Neural progenitor cell (in vitro differentiated cells): Measurements from ENCODE around the gene LYRM4. TPM values are rescaled to one million over a fixed set of nuclear protein-coding genes. Genes with fewer than 3 reads are reported as not detected.

Source experiments
- DNase-seq: peaks from one replicate; pipeline ENCODE4 v3.0.0-alpha.2; 2016; ENCODE audit warnings: low spot score
- H2AFZ ChIP-seq: fragments of 200-600 bp; sonication (generic); replicated peaks from 2 replicates; pipeline ENCODE4 v1.6.1; 2016; ENCODE audit warnings: antibody characterized with exemption
- H3F3A ChIP-seq: fragments of 200-600 bp; sonication (generic); 2 replicates; pipeline ENCODE4 v1.6.1; 2016; ENCODE audit warnings: antibody characterized with exemption, low read depth
- H3K27ac ChIP-seq: fragments of 200-600 bp; sonication (generic); 2 replicates; pipeline ENCODE4 v1.5.1; 2016; ENCODE audit warnings: mild to moderate bottlenecking
- H3K27me3 ChIP-seq: fragments of 200-600 bp; sonication (generic); 2 replicates; pipeline ENCODE4 v1.6.1; 2016; ENCODE audit warnings: mild to moderate bottlenecking, moderate library complexity
- H3K36me3 ChIP-seq: fragments of 200-600 bp; sonication (generic); 2 replicates; pipeline ENCODE4 v1.5.1; 2016
- H3K4me1 ChIP-seq: fragments of 200-600 bp; sonication (generic); 2 replicates; pipeline ENCODE4 v1.6.1; 2016; ENCODE audit warnings: mixed run types
- H3K4me2 ChIP-seq: fragments of 200-600 bp; sonication (generic); 2 replicates; pipeline ENCODE4 v1.6.1; 2016
- H3K4me3 ChIP-seq: fragments of 200-600 bp; sonication (generic); 2 replicates; pipeline ENCODE4 v1.5.1; 2016
- H3K79me2 ChIP-seq: fragments of 200-600 bp; sonication (generic); 2 replicates; pipeline ENCODE4 v1.6.1; 2016; ENCODE audit warnings: low read depth
- H3K9ac ChIP-seq: fragments of 200-600 bp; sonication (generic); 2 replicates; pipeline ENCODE4 v1.6.1; 2016
- H3K9me3 ChIP-seq: fragments of 200-600 bp; sonication (generic); 2 replicates; pipeline ENCODE4 v1.5.1; 2016; ENCODE audit warnings: low read depth
- H4K20me1 ChIP-seq: fragments of 200-600 bp; sonication (generic); 2 replicates; pipeline ENCODE4 v1.6.1; 2016; ENCODE audit warnings: low read depth
- H3K27ac Mint-ChIP-seq: 3 replicates; pipeline ENCODE4 v1.8.0; 2021; ENCODE audit warnings: mixed read lengths
- H3K27me3 Mint-ChIP-seq: 2 replicates; pipeline ENCODE4 v1.8.0; 2022; ENCODE audit warnings: low read depth, mild to moderate bottlenecking, inconsistent platforms, moderate library complexity, mixed read lengths; ENCODE audit not compliant: insufficient read depth
- H3K36me3 Mint-ChIP-seq: 3 replicates; pipeline ENCODE4 v1.8.0; 2021; ENCODE audit warnings: mixed read lengths
- H3K4me1 Mint-ChIP-seq: 3 replicates; pipeline ENCODE4 v1.8.0; 2021; ENCODE audit warnings: mixed read lengths
- H3K4me3 Mint-ChIP-seq: 3 replicates; pipeline ENCODE4 v1.8.0; 2021; ENCODE audit warnings: mild to moderate bottlenecking, moderate library complexity, mixed read lengths
- H3K9me3 Mint-ChIP-seq: 3 replicates; pipeline ENCODE4 v1.8.0; 2020; ENCODE audit warnings: mixed read lengths
- EZH2 ChIP-seq: fragments of 200-600 bp; sonication (generic); IDR thresholded peaks from 2 replicates; pipeline ENCODE4 v1.6.1; 2017; ENCODE audit warnings: antibody characterized with exemption, mild to moderate bottlenecking, moderate library complexity
- EZH2phosphoT487 ChIP-seq: fragments of 200-600 bp; sonication (generic); IDR thresholded peaks from 2 replicates; pipeline ENCODE4 v1.6.1; 2017; ENCODE audit warnings: antibody characterized with exemption
- total RNA-seq: library from RNA; depleted of rRNA; stranded (reverse); fragments of >200 nt; gene quantifications from 2 replicates; pipeline ENCODE4 v1.2.3, GENCODE V29; 2015; ENCODE audit warnings: low replicate concordance
- TF ChIP-seq, protein P1 (sequence below): fragments of 200-600 bp; sonication (generic); IDR thresholded peaks from 2 replicates; pipeline ENCODE4 v1.5.1; 2017; ENCODE audit warnings: antibody characterized with exemption, mild to moderate bottlenecking

LYRM4 gene
- total RNA-seq, 1 donor from 2014 or later = 23.9 TPM

DNA sequence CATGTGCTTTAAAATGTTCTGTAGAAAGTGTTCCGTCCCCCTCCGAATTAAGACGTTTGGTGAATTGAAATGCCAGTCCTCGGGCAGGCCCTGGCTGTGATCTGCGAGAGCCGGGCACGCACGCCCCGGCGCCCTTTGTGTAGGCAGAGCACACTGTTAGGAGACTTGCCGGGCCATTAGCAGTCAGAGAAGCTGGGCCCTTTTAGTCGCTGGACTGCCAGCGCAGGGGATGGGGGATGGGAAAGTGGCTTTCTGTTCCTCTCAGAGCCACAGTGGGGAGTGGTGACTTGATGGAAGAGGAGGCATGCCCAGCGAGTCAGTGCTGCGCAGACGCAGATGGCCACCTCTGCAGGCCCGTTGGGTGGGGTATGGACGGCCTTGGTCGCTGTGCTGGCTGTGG, 173.4 kb downstream of the LYRM4 start:
- Mint-ChIP-seq H3K36me3 (no peaks in the 10 kb centered on the region), H3K9me3 (peaks cover 1% of the 10 kb centered on the region), H3K4me1 (peaks cover 16% of the 10 kb centered on the region), H3K27me3 (peaks cover 17% of the 10 kb centered on the region), H3K27ac (no peak overlapping the region), H3K4me3 (peak overlapping the region; percentile 27)
- no peak overlapping the region for H3K27ac ChIP-seq
- H3K4me1 ChIP-seq = peaks cover 20% of the 10 kb centered on the region
- H2AFZ ChIP-seq = no peak overlapping the region
- H3F3A ChIP-seq = peaks cover 7% of the 10 kb centered on the region
- no peaks in the 10 kb centered on the region for H3K79me2 ChIP-seq
- no peaks in the 10 kb centered on the region for H3K9me3 ChIP-seq
- H3K9ac ChIP-seq = no peak overlapping the region
- no peaks in the 10 kb centered on the region for H3K36me3 ChIP-seq
- TF ChIP-seq EZH2phosphoT487 = no peak
- TF ChIP-seq EZH2 = no peak
- TF ChIP-seq, protein P1, sequence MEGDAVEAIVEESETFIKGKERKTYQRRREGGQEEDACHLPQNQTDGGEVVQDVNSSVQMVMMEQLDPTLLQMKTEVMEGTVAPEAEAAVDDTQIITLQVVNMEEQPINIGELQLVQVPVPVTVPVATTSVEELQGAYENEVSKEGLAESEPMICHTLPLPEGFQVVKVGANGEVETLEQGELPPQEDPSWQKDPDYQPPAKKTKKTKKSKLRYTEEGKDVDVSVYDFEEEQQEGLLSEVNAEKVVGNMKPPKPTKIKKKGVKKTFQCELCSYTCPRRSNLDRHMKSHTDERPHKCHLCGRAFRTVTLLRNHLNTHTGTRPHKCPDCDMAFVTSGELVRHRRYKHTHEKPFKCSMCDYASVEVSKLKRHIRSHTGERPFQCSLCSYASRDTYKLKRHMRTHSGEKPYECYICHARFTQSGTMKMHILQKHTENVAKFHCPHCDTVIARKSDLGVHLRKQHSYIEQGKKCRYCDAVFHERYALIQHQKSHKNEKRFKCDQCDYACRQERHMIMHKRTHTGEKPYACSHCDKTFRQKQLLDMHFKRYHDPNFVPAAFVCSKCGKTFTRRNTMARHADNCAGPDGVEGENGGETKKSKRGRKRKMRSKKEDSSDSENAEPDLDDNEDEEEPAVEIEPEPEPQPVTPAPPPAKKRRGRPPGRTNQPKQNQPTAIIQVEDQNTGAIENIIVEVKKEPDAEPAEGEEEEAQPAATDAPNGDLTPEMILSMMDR = no peak
- peaks cover 73% of the 10 kb centered on the region for H3K27me3 ChIP-seq
- H3K4me2 ChIP-seq = no peak overlapping the region
- no peak overlapping the region for H3K4me3 ChIP-seq
- H4K20me1 ChIP-seq = peaks cover 5% of the 10 kb centered on the region
- DNase-seq = peak; percentile 69

DNA sequence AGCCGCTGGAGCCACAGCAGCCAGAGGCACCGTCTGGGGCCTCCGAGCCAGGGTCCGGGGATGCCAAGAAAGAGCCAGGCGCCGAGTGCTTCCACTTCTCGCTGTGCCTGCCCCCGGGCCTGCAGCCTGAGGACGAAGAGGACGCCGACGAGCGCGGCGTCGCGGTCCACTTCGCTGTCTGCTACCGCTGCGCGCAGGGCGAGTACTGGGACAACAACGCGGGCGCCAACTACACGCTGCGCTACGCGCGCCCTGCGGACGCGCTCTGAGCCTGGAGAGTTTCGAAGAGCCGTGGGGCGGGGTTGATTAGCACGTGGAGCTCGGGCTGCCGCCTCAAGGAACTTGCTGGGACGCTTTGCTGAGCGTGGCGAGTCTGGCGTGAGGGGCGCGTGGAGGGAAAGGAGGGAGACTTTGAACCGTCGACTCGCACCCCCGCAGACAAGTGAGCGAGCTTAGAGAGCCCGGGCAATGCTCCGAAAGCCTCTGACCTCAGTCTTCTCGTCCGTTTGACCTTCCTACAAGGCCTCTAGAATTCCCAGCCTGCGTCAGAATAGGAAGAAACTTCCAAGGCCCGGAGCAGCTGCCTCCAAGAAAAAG, 174.4 kb downstream of the LYRM4 start:
- Histone ChIP-seq H3F3A (peaks cover 7% of the 10 kb centered on the region), H2AFZ (peak overlapping the region; percentile 92), H3K4me3 (peak overlapping the region; percentile 57), H3K9ac (no peak overlapping the region), H4K20me1 (peaks cover 5% of the 10 kb centered on the region), H3K36me3 (no peaks in the 10 kb centered on the region), H3K4me2 (peak overlapping the region; percentile 85), H3K27me3 (peaks cover 83% of the 10 kb centered on the region), H3K4me1 (peaks cover 20% of the 10 kb centered on the region), H3K79me2 (no peaks in the 10 kb centered on the region), H3K9me3 (no peaks in the 10 kb centered on the region), H3K27ac (no peak overlapping the region)
- DNase-seq = peak; percentile 60
- H3K36me3 Mint-ChIP-seq = no peaks in the 10 kb centered on the region
- no peak overlapping the region for H3K27ac Mint-ChIP-seq
- peak overlapping the region; percentile 74 for H3K4me3 Mint-ChIP-seq
- peaks cover 18% of the 10 kb centered on the region for H3K27me3 Mint-ChIP-seq
- peaks cover 2% of the 10 kb centered on the region for H3K9me3 Mint-ChIP-seq
- peak; percentile 48 for TF ChIP-seq EZH2phosphoT487
- TF ChIP-seq EZH2 = peak; percentile 37
- TF ChIP-seq, protein P1 = no peak
- peaks cover 18% of the 10 kb centered on the region for H3K4me1 Mint-ChIP-seq

DNA sequence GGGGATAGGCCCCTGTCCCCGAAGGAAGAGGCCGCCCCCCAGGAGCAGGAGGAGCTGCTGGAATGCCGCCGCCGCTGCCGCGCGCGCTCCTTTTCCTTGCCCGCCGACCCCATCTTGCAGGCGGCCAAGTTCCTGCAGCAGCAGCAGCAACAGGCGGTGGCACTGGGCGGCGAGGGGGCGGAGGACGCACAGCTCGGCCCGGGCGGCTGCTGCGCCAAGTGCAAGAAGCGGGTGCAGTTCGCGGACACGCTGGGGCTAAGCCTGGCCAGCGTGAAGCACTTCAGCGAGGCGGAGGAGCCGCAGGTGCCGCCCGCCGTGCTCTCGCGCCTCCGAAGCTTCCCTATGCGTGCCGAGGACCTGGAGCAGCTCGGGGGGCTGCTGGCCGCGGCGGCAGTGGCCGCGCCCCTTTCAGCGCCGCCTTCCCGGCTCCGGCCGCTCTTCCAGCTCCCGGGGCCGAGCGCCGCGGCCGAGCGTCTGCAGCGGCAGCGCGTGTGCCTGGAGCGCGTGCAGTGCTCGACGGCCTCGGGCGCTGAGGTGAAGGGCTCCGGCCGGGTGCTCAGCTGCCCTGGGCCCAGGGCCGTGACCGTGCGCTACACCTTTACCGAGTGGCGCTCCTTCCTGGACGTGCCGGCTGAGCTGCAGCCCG, 175.0 kb downstream of the LYRM4 start:
- no peaks in the 10 kb centered on the region for H3K36me3 ChIP-seq
- H3K9me3 ChIP-seq = no peaks in the 10 kb centered on the region
- H3K9ac ChIP-seq = no peak overlapping the region
- peak; percentile 60 for TF ChIP-seq EZH2
- TF ChIP-seq EZH2phosphoT487 = peak; percentile 78
- TF ChIP-seq, protein P1 = no peak
- H3K4me2 ChIP-seq = peak overlapping the region; percentile 85
- no peaks in the 10 kb centered on the region for H3K79me2 ChIP-seq
- peaks cover 5% of the 10 kb centered on the region for H4K20me1 ChIP-seq
- H3F3A ChIP-seq = peaks cover 7% of the 10 kb centered on the region
- peak; percentile 73 for DNase-seq
- H3K27ac Mint-ChIP-seq = no peak overlapping the region
- peaks cover 20% of the 10 kb centered on the region for H3K4me1 ChIP-seq
- no peak overlapping the region for H3K27ac ChIP-seq
- H3K36me3 Mint-ChIP-seq = no peaks in the 10 kb centered on the region
- H3K27me3 ChIP-seq = peaks cover 86% of the 10 kb centered on the region
- peak overlapping the region; percentile 74 for H3K4me3 Mint-ChIP-seq
- H3K4me1 Mint-ChIP-seq = peaks cover 18% of the 10 kb centered on the region
- peak overlapping the region; percentile 57 for H3K4me3 ChIP-seq
- peaks cover 18% of the 10 kb centered on the region for H3K27me3 Mint-ChIP-seq
- peaks cover 2% of the 10 kb centered on the region for H3K9me3 Mint-ChIP-seq
- peak overlapping the region; percentile 92 for H2AFZ ChIP-seq
